Astrocyte (in vitro differentiated cells and primary cell): ENCODE measurements around the gene ATF6B.

Experiments used
- EZH2 ChIP-seq: IDR thresholded peaks from 2 replicates; pipeline ENCODE4 v1.6.1; 2012; ENCODE audit warnings: mild to moderate bottlenecking, low read length, inconsistent platforms; ENCODE audit not compliant: insufficient read depth
- TF ChIP-seq, protein P1 (sequence below): IDR thresholded peaks from 2 replicates; pipeline ENCODE4 v1.5.1; 2011; ENCODE audit warnings: low read depth, mild to moderate bottlenecking, inconsistent platforms, low read length, moderate library complexity; ENCODE audit not compliant: insufficient read depth

DNA sequence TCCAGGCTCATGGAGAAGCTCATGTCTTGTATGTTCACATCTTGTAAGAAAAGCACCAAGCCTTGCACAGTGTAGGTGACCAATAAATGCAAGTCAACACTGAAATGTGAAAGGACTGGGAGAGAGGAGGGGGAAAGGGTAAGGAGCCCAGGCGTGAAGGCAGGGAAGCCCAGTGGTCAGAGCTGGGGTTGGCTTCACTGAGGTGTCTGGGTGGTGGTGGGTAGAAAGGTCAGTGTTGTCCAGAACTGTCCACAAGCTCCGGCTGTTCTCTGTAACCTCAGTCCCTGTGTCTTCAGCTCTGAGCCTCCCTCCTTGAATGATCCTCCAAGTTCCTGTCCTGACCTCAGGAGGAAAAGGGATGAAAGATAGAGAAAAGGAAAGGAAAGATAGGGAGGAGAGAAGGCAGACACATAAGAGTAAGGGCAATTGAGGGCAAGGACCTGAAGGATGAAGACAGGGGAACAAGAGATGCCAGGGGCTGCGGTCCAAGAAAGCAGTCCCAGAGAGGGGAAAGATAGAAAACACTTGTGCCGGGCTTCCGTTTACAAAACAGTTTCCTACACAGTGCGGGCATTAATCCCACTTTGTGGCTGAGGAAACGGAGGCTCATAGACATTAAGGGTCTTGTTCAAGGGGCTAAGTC is 16.5 kb downstream of the ATF6B start:
- TF ChIP-seq, protein P1, sequence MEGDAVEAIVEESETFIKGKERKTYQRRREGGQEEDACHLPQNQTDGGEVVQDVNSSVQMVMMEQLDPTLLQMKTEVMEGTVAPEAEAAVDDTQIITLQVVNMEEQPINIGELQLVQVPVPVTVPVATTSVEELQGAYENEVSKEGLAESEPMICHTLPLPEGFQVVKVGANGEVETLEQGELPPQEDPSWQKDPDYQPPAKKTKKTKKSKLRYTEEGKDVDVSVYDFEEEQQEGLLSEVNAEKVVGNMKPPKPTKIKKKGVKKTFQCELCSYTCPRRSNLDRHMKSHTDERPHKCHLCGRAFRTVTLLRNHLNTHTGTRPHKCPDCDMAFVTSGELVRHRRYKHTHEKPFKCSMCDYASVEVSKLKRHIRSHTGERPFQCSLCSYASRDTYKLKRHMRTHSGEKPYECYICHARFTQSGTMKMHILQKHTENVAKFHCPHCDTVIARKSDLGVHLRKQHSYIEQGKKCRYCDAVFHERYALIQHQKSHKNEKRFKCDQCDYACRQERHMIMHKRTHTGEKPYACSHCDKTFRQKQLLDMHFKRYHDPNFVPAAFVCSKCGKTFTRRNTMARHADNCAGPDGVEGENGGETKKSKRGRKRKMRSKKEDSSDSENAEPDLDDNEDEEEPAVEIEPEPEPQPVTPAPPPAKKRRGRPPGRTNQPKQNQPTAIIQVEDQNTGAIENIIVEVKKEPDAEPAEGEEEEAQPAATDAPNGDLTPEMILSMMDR: no peak
- TF ChIP-seq EZH2: no peak
